H9 (cell line): ENCODE results near the gene MRPL21. TPM values are rescaled to one million over a fixed set of nuclear protein-coding genes. Genes with fewer than 3 reads are reported as not detected.

Source experiments
- DNase-seq: peaks from one replicate; pipeline ENCODE4 v3.0.0-alpha.2; 2017
- H2AFZ ChIP-seq: one replicate; pipeline ENCODE4 v1.6.1; 2013; ENCODE audit warnings: mild to moderate bottlenecking, low read length, control low read depth, moderate library complexity
- H2AK5ac ChIP-seq: 2 replicates; pipeline ENCODE4 v1.6.1; 2013; ENCODE audit warnings: low read length, control low read depth, mixed read lengths; ENCODE audit not compliant: insufficient read length
- H2BK120ac ChIP-seq: one replicate; pipeline ENCODE4 v1.6.1; 2013; ENCODE audit warnings: low read depth, mild to moderate bottlenecking, low read length, control low read depth, inconsistent platforms; ENCODE audit not compliant: poor library complexity, severe bottlenecking
- H2BK12ac ChIP-seq: 2 replicates; pipeline ENCODE4 v1.6.1; 2013; ENCODE audit warnings: low read length, control low read depth, mixed read lengths, low read depth; ENCODE audit not compliant: insufficient read length
- H2BK15ac ChIP-seq: 2 replicates; pipeline ENCODE4 v1.6.1; 2013; ENCODE audit warnings: low read depth, low read length, control low read depth
- H2BK20ac ChIP-seq: one replicate; pipeline ENCODE4 v1.6.1; 2013; ENCODE audit warnings: low read depth, mild to moderate bottlenecking, low read length, control low read depth, inconsistent platforms; ENCODE audit not compliant: poor library complexity, severe bottlenecking
- H2BK5ac ChIP-seq: 2 replicates; pipeline ENCODE4 v1.6.1; 2013; ENCODE audit warnings: low read length, control low read depth, mixed read lengths; ENCODE audit not compliant: insufficient read length
- H3K14ac ChIP-seq: 2 replicates; pipeline ENCODE4 v1.6.1; 2013; ENCODE audit warnings: low read length, control low read depth; ENCODE audit not compliant: insufficient read depth
- H3K18ac ChIP-seq: 2 replicates; pipeline ENCODE4 v1.6.1; 2013; ENCODE audit warnings: low read depth, mild to moderate bottlenecking, mixed read lengths, low read length, control low read depth; ENCODE audit not compliant: insufficient read length
- H3K23ac ChIP-seq: 2 replicates; pipeline ENCODE4 v1.6.1; 2013; ENCODE audit warnings: low read length, control low read depth, mixed read lengths, low read depth; ENCODE audit not compliant: insufficient read length
- H3K23me2 ChIP-seq: 2 replicates; pipeline ENCODE4 v1.6.1; 2013; ENCODE audit warnings: low read depth, mild to moderate bottlenecking, mixed read lengths, low read length, control low read depth; ENCODE audit not compliant: insufficient read length, poor library complexity, severe bottlenecking
- H3K27ac ChIP-seq: 2 replicates; pipeline ENCODE4 v1.5.1; 2013; ENCODE audit warnings: low read length, control low read depth, mixed read lengths, low read depth; ENCODE audit not compliant: insufficient read length
- H3K27me3 ChIP-seq: 2 replicates; pipeline ENCODE4 v1.6.1; 2013; ENCODE audit warnings: low read length, control low read depth, inconsistent platforms; ENCODE audit not compliant: insufficient read depth
- H3K4ac ChIP-seq: 2 replicates; pipeline ENCODE4 v1.6.1; 2013; ENCODE audit warnings: low read depth, mild to moderate bottlenecking, control low read depth, inconsistent platforms, low read length, moderate library complexity
- H3K4me1 ChIP-seq: 2 replicates; pipeline ENCODE4 v1.6.1; 2013; ENCODE audit warnings: low read length, control low read depth, inconsistent platforms; ENCODE audit not compliant: insufficient read depth
- H3K4me2 ChIP-seq: 2 replicates; pipeline ENCODE4 v1.6.1; 2013; ENCODE audit warnings: low read length, control low read depth, mixed read lengths; ENCODE audit not compliant: insufficient read length, insufficient read depth
- H3K56ac ChIP-seq: 2 replicates; pipeline ENCODE4 v1.6.1; 2013; ENCODE audit warnings: low read depth, mild to moderate bottlenecking, mixed read lengths, low read length, control low read depth; ENCODE audit not compliant: insufficient read length
- H3K79me1 ChIP-seq: 2 replicates; pipeline ENCODE4 v1.6.1; 2013; ENCODE audit warnings: low read depth, mild to moderate bottlenecking, moderate library complexity, low read length, control low read depth, inconsistent platforms; ENCODE audit not compliant: insufficient read depth, poor library complexity, severe bottlenecking
- H3K79me2 ChIP-seq: 2 replicates; pipeline ENCODE4 v1.6.1; 2013; ENCODE audit warnings: low read length, control low read depth, inconsistent platforms; ENCODE audit not compliant: insufficient read depth
- H3K9ac ChIP-seq: 2 replicates; pipeline ENCODE4 v1.6.1; 2013; ENCODE audit warnings: low read length, control low read depth, mixed read lengths; ENCODE audit not compliant: insufficient read length; ENCODE audit errors: extremely low read depth
- H3K9me3 ChIP-seq: one replicate; pipeline ENCODE4 v1.6.1; 2013; ENCODE audit warnings: low read depth, low read length, inconsistent platforms; ENCODE audit not compliant: control insufficient read depth
- H3T11ph ChIP-seq: one replicate; pipeline ENCODE4 v1.6.1; 2013; ENCODE audit warnings: mild to moderate bottlenecking, low read length, control low read depth, inconsistent platforms
- H4K20me1 ChIP-seq: one replicate; pipeline ENCODE4 v1.6.1; 2013; ENCODE audit not compliant: control insufficient read depth, insufficient read length, insufficient read depth
- H4K5ac ChIP-seq: 2 replicates; pipeline ENCODE4 v1.6.1; 2013; ENCODE audit warnings: low read depth, mild to moderate bottlenecking, mixed read lengths, low read length, control low read depth; ENCODE audit not compliant: insufficient read length
- H4K8ac ChIP-seq: replicated peaks from 2 replicates; pipeline ENCODE4 v1.6.1; 2013; ENCODE audit warnings: low read length, control low read depth, mixed read lengths, low read depth; ENCODE audit not compliant: insufficient read length
- H4K91ac ChIP-seq: 2 replicates; pipeline ENCODE4 v1.6.1; 2013; ENCODE audit warnings: low read depth, mild to moderate bottlenecking, moderate library complexity, mixed read lengths, low read length, control low read depth; ENCODE audit not compliant: insufficient read length
- H3K27ac Mint-ChIP-seq, 3 experiments: 2 replicates in 2 of 3; 3 replicates in 1 of 3; pipeline ENCODE4 v1.8.0; 2020 to 2021; ENCODE audit warnings: mixed read lengths in 3 of 3, mild to moderate bottlenecking in 1 of 3, moderate library complexity in 1 of 3
- H3K27me3 Mint-ChIP-seq: 2 replicates; pipeline ENCODE4 v1.8.0; 2021; ENCODE audit warnings: low read depth, mild to moderate bottlenecking, moderate library complexity, mixed read lengths
- H3K36me3 Mint-ChIP-seq, 3 experiments: 2 replicates in 2 of 3; 3 replicates in 1 of 3; pipeline ENCODE4 v1.8.0; 2020 to 2021; ENCODE audit warnings: low read depth in 3 of 3, mixed read lengths in 3 of 3; ENCODE audit not compliant: insufficient read depth in 1 of 3
- H3K4me1 Mint-ChIP-seq, 2 experiments: 2 replicates each; pipeline ENCODE4 v1.8.0; 2020; ENCODE audit warnings: mixed read lengths in 2 of 2
- H3K4me3 Mint-ChIP-seq, 2 experiments: 2 replicates in 1 of 2; 3 replicates in 1 of 2; pipeline ENCODE4 v1.8.0; 2020 to 2021; ENCODE audit warnings: mild to moderate bottlenecking in 2 of 2, mixed read lengths in 2 of 2, moderate library complexity in 1 of 2
- H3K9me3 Mint-ChIP-seq, 2 experiments: 2 replicates in 1 of 2; 3 replicates in 1 of 2; pipeline ENCODE4 v1.8.0; 2020; ENCODE audit warnings: mild to moderate bottlenecking in 2 of 2, mixed read lengths in 2 of 2, moderate library complexity in 1 of 2
- CTCF ChIP-seq: fragments of 200-600 bp; sonication (generic); conservative IDR thresholded peaks from 3 replicates; pipeline ENCODE4 v1.8.0; 2021; ENCODE audit warnings: antibody characterized with exemption, mild to moderate bottlenecking
- WGBS: extraction: QIAGEN DNeasy Blood & Tissue Kit; methylation state at CpG from one replicate; pipeline ENCODE4 v1.1.7; 2013; ENCODE audit warnings: missing lambda C conversion rate, low lambda C conversion rate, mixed read lengths; ENCODE audit not compliant: insufficient read length; ENCODE audit errors: extremely low coverage; 5-methylcytosine and 5-hydroxymethylcytosine counted together
- total RNA-seq: library from RNA; stranded (reverse); gene quantifications from 2 replicates; pipeline ENCODE4 v1.2.1, GENCODE V29; 2021

MRPL21 gene
- total RNA-seq, 1 experiment from 2014 or later = 91.5 TPM

- no peak overlapping the region for H2AK5ac ChIP-seq
- H2BK12ac ChIP-seq = no peak overlapping the region
- H3K79me1 ChIP-seq = no peaks in the 10 kb centered on the region
- H2AFZ ChIP-seq = no peak overlapping the region
- H3K27me3 ChIP-seq = no peaks in the 10 kb centered on the region
- Mint-ChIP-seq H3K27ac (no peak overlapping the region), H3K4me1 (peaks cover 0 to 11% of the 10 kb centered on the region in 2 experiments; a peak in 3 of 4 replicates), H3K36me3 (peaks cover 3 to 7% (median 5%) of the 10 kb centered on the region in 3 experiments; a peak in 6 of 7 replicates), H3K27me3 (0 out of 2 replicates have a peak, but pooled peaks cover 1% of the 10 kb centered on the region), H3K9me3 (no peaks in the 10 kb centered on the region; a peak in 1 of 5 replicates), H3K4me3 (no peak overlapping the region)
- no peaks in the 10 kb centered on the region for H3K23me2 ChIP-seq
- H4K20me1 ChIP-seq = no peaks in the 10 kb centered on the region
- DNase-seq = no peak
- no peak overlapping the region for H3K23ac ChIP-seq
- no peak overlapping the region for H2BK120ac ChIP-seq
- no peak overlapping the region for H2BK5ac ChIP-seq
- H3K56ac ChIP-seq = no peak overlapping the region
- H3K27ac ChIP-seq = no peak overlapping the region
- no peak overlapping the region for H2BK15ac ChIP-seq
- WGBS = no CpG with 5 or more reads among the region's 7 CpGs
- H3K9me3 ChIP-seq = no peaks in the 10 kb centered on the region
- H3K4me1 ChIP-seq = no peaks in the 10 kb centered on the region
- H3K4me2 ChIP-seq = no peak overlapping the region
- no peak overlapping the region for H3K18ac ChIP-seq
- TF ChIP-seq CTCF = no peak
- H3K9ac ChIP-seq = no peak overlapping the region
- no peak overlapping the region for H3K4ac ChIP-seq
- no peak overlapping the region for H4K5ac ChIP-seq
- no peak overlapping the region for H2BK20ac ChIP-seq
- no peaks in the 10 kb centered on the region for H3K79me2 ChIP-seq
- H4K91ac ChIP-seq = no peak overlapping the region
- no peak overlapping the region for H4K8ac ChIP-seq
- H3K14ac ChIP-seq = no peak overlapping the region
- H3T11ph ChIP-seq = no peak overlapping the region
Measured at GRCh38 chr11:68878022-68878421, 25.6 kb downstream of the MRPL21 start.
